NCI-H2227 (cell line): ENCODE measurements around the gene C22orf23.
A peak's percentile ranks its signal among the peaks of the same experiment; 100 is the strongest.

ENCODE experiments used
- DNase-seq: peaks from one replicate; lab custom pipeline; 2025; ENCODE audit not compliant: unreplicated experiment; lab: John Stamatoyannopoulos, UW

C22orf23 gene

DNA sequence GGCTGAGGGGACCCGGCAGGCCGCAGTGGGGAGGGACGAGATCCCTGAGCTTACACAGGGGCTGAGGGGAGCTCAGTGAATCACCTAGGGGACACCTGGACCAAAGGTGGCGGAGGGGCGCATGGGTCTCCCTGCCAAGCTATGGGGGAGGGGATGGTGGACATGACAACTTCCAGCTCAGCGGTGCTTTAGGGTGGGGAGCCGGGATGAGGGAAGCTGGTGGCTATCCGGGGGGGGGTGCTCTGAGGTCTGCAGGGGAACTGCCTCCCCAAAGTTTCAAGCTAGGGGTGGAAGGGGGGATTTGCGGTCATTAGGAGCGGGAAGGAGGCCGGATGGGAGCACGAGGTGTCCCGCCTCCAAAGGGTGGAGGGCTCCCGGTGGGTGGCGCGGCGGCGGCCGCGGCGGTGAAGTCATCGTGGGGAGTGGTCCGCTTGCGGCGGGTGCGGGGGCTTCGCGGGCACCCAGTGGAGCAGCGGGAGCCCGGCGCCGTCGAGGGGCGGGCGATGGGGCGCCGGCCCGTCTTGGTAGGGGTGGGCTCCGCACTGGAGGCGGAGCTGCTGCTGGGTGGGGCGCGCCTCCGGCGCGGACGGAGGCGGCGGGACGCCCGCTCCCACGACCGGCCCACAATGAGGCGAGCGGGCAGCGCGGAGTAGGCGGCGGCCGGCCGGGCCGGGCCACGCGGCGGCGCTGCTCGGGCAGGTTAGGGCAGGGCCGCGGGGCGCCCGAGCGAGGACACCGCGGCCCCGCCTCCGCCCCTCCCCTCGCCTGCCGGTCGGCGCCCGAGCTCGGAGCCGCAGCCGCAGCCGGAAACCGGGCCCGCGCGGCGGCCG lies 47.7 kb downstream of the C22orf23 start, which contains the start of gene MICALL1:
TSS of gene MICALL1 (plus strand) at position 764 of the 830 bp plus-strand sequence. CDS start 126 bp downstream, outside the sequence.
- DNase-seq = peak; percentile 65

DNA sequence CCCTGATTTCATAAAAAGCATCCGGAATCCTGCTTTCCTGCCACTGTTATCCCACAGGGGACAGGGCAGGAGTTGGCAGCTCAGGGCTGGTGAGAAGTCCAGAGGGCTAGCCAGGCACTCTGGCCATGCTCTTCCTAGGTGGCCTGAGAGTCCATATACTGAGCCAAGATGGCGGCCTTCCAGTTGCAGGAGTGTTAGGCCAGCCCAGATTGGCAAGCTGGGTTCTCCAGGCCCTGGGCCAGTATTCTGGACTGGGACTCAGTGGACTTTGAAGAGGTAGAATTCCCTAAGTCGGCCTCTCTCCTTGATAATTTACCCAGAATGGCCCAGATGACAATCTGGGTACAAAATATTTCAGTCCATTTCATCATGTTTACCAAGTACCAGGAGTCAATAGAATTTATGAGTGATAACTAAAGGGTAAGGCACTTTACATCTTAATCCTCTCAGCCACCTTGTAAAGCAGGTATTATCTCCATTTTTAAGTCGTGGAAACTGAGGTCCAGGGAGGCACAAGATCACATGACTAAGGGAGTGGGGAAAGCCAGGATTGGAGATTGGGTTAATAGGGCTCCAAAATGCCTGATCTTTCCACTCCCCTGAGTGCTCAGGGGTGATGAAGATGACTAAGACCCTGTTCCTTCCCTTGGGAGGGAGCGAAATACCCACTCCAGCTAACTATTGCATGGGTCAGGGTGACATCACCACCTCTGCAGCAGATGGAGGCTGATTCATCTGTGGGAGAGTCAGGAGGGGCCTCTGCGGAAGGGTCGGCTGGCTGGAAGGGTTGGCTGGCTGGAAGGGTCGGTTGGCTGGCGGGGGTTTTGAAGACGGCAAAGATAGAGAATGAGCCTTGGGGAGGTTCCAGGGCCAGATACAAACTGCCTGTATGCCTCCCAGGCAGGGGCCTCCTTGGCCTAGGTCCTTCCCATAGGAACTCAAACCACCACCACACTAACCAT lies 48.5 kb downstream of the C22orf23 start:
- no peak for DNase-seq

GRCh38 chr22:37898441-37899181 lies 54.8 kb downstream of the C22orf23 start:
- no peak for DNase-seq

DNA sequence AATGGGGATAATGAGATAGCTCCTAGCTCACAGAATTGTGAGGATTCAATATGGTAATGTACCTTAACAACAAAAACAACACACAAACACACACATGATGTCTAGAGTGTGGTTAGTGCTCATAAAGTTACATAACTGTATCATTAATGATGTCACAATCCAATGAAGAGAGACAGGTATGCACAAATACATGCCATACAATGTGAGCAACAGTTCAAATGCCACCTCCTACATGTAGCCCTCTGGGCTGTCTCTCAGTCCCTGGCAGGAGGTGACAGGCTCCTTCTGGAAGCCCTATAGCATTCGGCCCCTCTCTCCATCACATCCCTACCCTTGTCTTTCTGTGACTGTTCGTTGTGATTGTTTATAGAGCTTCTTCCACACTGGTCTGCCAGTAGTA lies 55.6 kb downstream of the C22orf23 start:
- DNase-seq = no peak

- DNase-seq = no peak
Observed at GRCh38 chr22:37896939-37897338, 56.5 kb downstream of the C22orf23 start.

GRCh38 chr22:37896181-37896592 lies 57.2 kb downstream of the C22orf23 start:
- DNase-seq = no peak

DNA sequence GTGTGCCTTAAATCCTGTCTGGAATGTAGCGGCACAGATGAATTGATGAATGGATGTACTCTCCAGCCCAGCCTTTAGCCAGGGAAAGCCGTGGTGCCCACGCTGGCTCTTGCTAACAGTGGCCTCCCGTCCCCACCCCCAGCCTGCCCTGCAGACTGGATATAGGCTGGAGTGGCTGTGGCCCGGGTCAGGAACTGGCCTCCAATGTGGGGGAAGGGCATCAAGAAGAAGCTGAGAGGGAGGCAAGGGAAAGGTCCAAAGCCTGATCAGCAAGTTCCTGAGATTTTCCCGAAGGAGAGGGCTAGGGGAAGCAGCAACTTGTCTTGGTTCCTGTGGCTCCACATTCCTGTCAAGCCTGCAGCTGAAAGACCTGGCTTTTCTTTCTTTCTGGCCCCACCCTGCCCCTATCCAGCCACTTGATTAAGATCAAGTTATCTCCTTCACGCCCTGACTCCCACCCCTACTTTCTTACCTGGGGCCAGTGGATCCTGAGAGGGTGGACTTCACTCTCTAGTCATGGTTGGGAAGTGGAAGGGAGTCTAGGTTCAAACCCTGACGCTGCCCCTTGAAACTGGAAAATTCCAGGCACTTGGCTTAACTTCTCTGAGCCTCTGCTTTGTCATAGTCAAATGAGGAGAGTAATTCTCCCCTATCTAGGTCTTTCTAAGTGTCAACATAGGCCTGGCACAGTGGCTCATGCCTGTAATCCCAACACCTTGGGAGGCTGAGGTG lies 58.3 kb downstream of the C22orf23 start:
- DNase-seq = no peak

DNA sequence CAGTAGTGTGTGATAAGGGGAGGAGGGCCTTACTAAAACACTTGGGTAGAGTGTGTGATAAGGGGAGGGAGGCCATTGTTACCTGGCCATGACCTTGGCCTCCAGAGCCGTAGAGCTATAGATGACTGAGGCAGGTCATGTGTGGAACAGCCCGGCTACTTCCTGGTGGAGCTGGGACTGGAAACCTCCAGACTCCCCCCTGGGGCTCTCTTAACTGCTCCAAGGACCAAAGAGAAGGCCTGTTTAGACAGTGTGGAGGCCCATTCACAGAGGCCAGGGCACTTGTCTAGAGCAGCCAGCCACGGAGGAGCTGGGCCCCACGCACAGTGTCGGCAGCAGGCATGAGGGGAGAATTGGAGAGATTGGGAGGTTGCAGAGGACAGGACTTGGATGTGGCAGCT lies 59.8 kb downstream of the C22orf23 start:
- DNase-seq = no peak
